GM12878 (cell line): ENCODE measurements around the gene ATXN7L1. TPM values are rescaled to one million over a fixed set of nuclear protein-coding genes. Genes with fewer than 3 reads are reported as not detected.

Experiments used
- ATAC-seq: fragments of 200-7000 bp; cut with Tn5 transposase; 3 replicates; pipeline ENCODE4 v1.9.1; 2020; ENCODE audit warnings: mild to moderate bottlenecking, moderate library complexity
- BruUV-seq: library from RNA; stranded (reverse); fragments of 400-500 nt; replicated peaks from 2 replicates; lab custom pipeline; 2021; lab: Mats Ljungman, UMichigan
- CTCF ChIA-PET: fragments of 300-600 bp; sonication (Branson Sonifier 250); formaldehyde crosslinking; extraction: SDS; loops from one replicate; lab custom pipeline; 2021; ENCODE audit warnings: inconsistent platforms; lab: Yijun Ruan, JAX
- POLR2A ChIA-PET: fragments of 350-600 bp; formaldehyde crosslinking; extraction: SDS; loops from one replicate; lab custom pipeline; 2021; ENCODE audit warnings: inconsistent platforms; lab: Charles Lee
- RAD21 ChIA-PET: fragments of 300-600 bp; sonication (Branson Sonifier 250); formaldehyde crosslinking; loops from one replicate; lab custom pipeline; 2023; ENCODE audit warnings: antibody characterized with exemption; ENCODE audit not compliant: unreplicated experiment; lab: Charles Lee
- SMC1A ChIA-PET: fragments of 300-600 bp; sonication (Branson Sonifier 250); formaldehyde crosslinking; loops from one replicate; lab custom pipeline; 2023; ENCODE audit not compliant: unreplicated experiment, uncharacterized antibody; lab: Charles Lee
- DNase-seq: peaks from one replicate; pipeline ENCODE4 v3.0.0-alpha.2; 2011; ENCODE audit warnings: low read depth, low spot score
- FAIRE-seq: peaks from 3 replicates; lab custom pipeline; 2011; peaks lifted over from hg19 to GRCh38; lab: Jason Lieb, UNC
- H2AFZ ChIP-seq: 2 replicates; pipeline ENCODE4 v1.6.0; 2011; ENCODE audit warnings: low read depth, low read length, control low read depth; ENCODE audit not compliant: control insufficient read depth
- H3K27ac ChIP-seq: 2 replicates; pipeline ENCODE4 v1.5.1; 2011; ENCODE audit warnings: control low read depth; ENCODE audit not compliant: control insufficient read depth, insufficient read depth
- H3K27me3 ChIP-seq, 2 experiments: replicated peaks in 1 of 2; 2 replicates each; pipeline versions ENCODE4 v1.6.0 to v1.6.1; 2011; ENCODE audit warnings: low read length in 1 of 2; ENCODE audit not compliant: control insufficient read depth in 2 of 2, insufficient read depth in 2 of 2
- H3K36me3 ChIP-seq, 2 experiments: 2 replicates each; pipeline ENCODE4 v1.5.1; 2011; ENCODE audit warnings: low read length in 1 of 2; ENCODE audit not compliant: control insufficient read depth in 2 of 2, insufficient read depth in 2 of 2
- H3K4me1 ChIP-seq: 2 replicates; pipeline ENCODE4 v1.6.1; 2011; ENCODE audit warnings: mild to moderate bottlenecking, low read length, moderate library complexity, mixed read lengths; ENCODE audit not compliant: control insufficient read depth, insufficient read depth
- H3K4me2 ChIP-seq: 2 replicates; pipeline ENCODE4 v1.6.0; 2011; ENCODE audit warnings: control low read depth; ENCODE audit not compliant: control insufficient read depth, insufficient read depth
- H3K4me3 ChIP-seq: fragments of 200-600 bp; sonication (generic); 2 replicates; pipeline ENCODE4 v1.5.1; 2016
- H3K79me2 ChIP-seq: 2 replicates; pipeline ENCODE4 v1.6.0; 2011; ENCODE audit warnings: low read length; ENCODE audit not compliant: control insufficient read depth, insufficient read depth
- H3K9ac ChIP-seq: 2 replicates; pipeline ENCODE4 v1.8.0; 2011; ENCODE audit warnings: low read length, control low read depth, mixed read lengths; ENCODE audit not compliant: control insufficient read depth, insufficient read depth
- H3K9me3 ChIP-seq: replicated peaks from 3 replicates; pipeline ENCODE4 v1.5.1; 2011; ENCODE audit warnings: mild to moderate bottlenecking, low read length; ENCODE audit not compliant: control insufficient read depth, insufficient read depth
- H4K20me1 ChIP-seq: 2 replicates; pipeline ENCODE4 v1.6.0; 2011; ENCODE audit not compliant: control insufficient read depth, insufficient read depth
- BRCA1 ChIP-seq: IDR thresholded peaks from 2 replicates; pipeline ENCODE4 v1.6.1; 2011; ENCODE audit warnings: low read depth, low read length, improper control_type of control experiment
- EGR1 ChIP-seq, 2 experiments: IDR thresholded peaks; 1 replicate in 1 of 2; 2 replicates in 1 of 2; pipeline ENCODE4 v1.6.1; 2011 to 2012; ENCODE audit warnings: low read depth in 2 of 2, low read length in 2 of 2, borderline replicate concordance in 1 of 2, mild to moderate bottlenecking in 1 of 2, moderate library complexity in 1 of 2
- EP300 ChIP-seq, 2 experiments: fragments of 150-350 bp in 1 of 2; IDR thresholded peaks; 2 replicates each; pipeline ENCODE4 v1.6.1; 2011 to 2012; ENCODE audit warnings: low read depth in 2 of 2, low read length in 2 of 2, borderline replicate concordance in 1 of 2, improper control_type of control experiment in 1 of 2, inconsistent platforms in 1 of 2; ENCODE audit not compliant: control insufficient read depth in 1 of 2
- FOXK2 ChIP-seq: fragments of 450-650 bp; IDR thresholded peaks from 2 replicates; pipeline ENCODE4 v1.6.1; 2017; ENCODE audit warnings: mild to moderate bottlenecking, moderate library complexity
- HDGF ChIP-seq: fragments of 450-650 bp; IDR thresholded peaks from 2 replicates; pipeline ENCODE4 v1.6.1; 2016; ENCODE audit warnings: antibody characterized with exemption
- KAT2A ChIP-seq: conservative IDR thresholded peaks from 2 replicates; pipeline ENCODE4 v1.6.1; 2011; ENCODE audit warnings: low read depth, low read length; ENCODE audit not compliant: control insufficient read depth
- MTA2 ChIP-seq: fragments of 450-650 bp; IDR thresholded peaks from 2 replicates; pipeline ENCODE4 v1.6.1; 2016; ENCODE audit warnings: low read depth, mild to moderate bottlenecking, moderate library complexity
- NBN ChIP-seq: fragments of 450-650 bp; IDR thresholded peaks from 2 replicates; pipeline ENCODE4 v1.6.1; 2016
- NFYB ChIP-seq: IDR thresholded peaks from 2 replicates; pipeline ENCODE4 v1.6.1; 2011; ENCODE audit warnings: low read depth, mild to moderate bottlenecking, low read length, improper control_type of control experiment, moderate library complexity; ENCODE audit not compliant: insufficient read depth
- PAX5 ChIP-seq: IDR thresholded peaks from 2 replicates; pipeline ENCODE4 v1.6.1; 2011; ENCODE audit warnings: low read depth, low read length, borderline replicate concordance
- RFX5 ChIP-seq: IDR thresholded peaks from 2 replicates; pipeline ENCODE4 v1.6.1; 2011; ENCODE audit warnings: low read depth, low read length, improper control_type of control experiment
- SMC3 ChIP-seq: IDR thresholded peaks from 2 replicates; pipeline ENCODE4 v1.6.1; 2011; ENCODE audit warnings: low read length, improper control_type of control experiment, borderline replicate concordance
- STAT1 ChIP-seq: fragments of 450-650 bp; conservative IDR thresholded peaks from 2 replicates; pipeline ENCODE4 v1.6.1; 2014; ENCODE audit warnings: antibody characterized with exemption, mild to moderate bottlenecking
- TCF3 ChIP-seq: IDR thresholded peaks from 2 replicates; pipeline ENCODE4 v1.6.1; 2012; ENCODE audit warnings: low read depth, mild to moderate bottlenecking, low read length, borderline replicate concordance; ENCODE audit not compliant: insufficient read depth
- ZNF207 ChIP-seq: fragments of 450-650 bp; IDR thresholded peaks from 2 replicates; pipeline ENCODE4 v1.6.1; 2014; ENCODE audit warnings: antibody characterized with exemption, mild to moderate bottlenecking, borderline replicate concordance
- ZNF217 ChIP-seq: fragments of 450-650 bp; IDR thresholded peaks from 2 replicates; pipeline ENCODE4 v1.6.1; 2017; ENCODE audit warnings: antibody characterized with exemption, mild to moderate bottlenecking
- WGBS: methylation state at CpG from one replicate; pipeline ENCODE4 v1.1.6; 2016; ENCODE audit warnings: low lambda C conversion rate; ENCODE audit not compliant: insufficient replicate concordance, insufficient coverage; ENCODE audit errors: missing lambda C conversion rate; 5-methylcytosine and 5-hydroxymethylcytosine counted together
- in situ Hi-C: fragments of 300-500 bp; cut with MboI; formaldehyde crosslinking; loops from 9 replicates; pipeline ENCODE4 v1.14.3; 2018; ENCODE audit warnings: mixed read lengths
- intact Hi-C: fragments of 100-400 bp; cut with micrococcal nuclease; formaldehyde crosslinking; loops from one replicate; pipeline ENCODE4 v1.14.2; 2022; ENCODE audit not compliant: unreplicated experiment
- polyA plus RNA-seq, 11 experiments: library from polyadenylated mRNA; depleted of rRNA in 4 of 11; unstranded in 6 of 11; stranded (reverse) in 5 of 11; fragments of >200 nt; fragmentation: Nextera tagmentation in 4 of 11; fragmentation: Illumina TruSeq in 1 of 11; extraction: Ambion mirVana in 4 of 11; extraction: Trizol in 1 of 11; gene quantifications; 1 replicate in 1 of 11; 2 replicates in 10 of 11; pipeline versions ENCODE4 v1.2.1 to v1.2.3, GENCODE V29; 2011 to 2016; ENCODE audit warnings: inconsistent platforms in 2 of 11, missing spikeins in 2 of 11, low read depth in 1 of 11
- total RNA-seq, 4 experiments: library from RNA; depleted of rRNA in 3 of 4; stranded (reverse); fragments of >200 nt in 3 of 4; fragmentation: Illumina TruSeq in 1 of 4; extraction: Trizol in 1 of 4; gene quantifications; 2 replicates each; pipeline versions ENCODE4 v1.2.1 to v1.2.3, GENCODE V29; 2013 to 2021

The ATXN7L1 gene
- total and polyA plus RNA-seq, 10 of the 15 experiments (the other 5 are each of a cell fraction or from before 2014, with no cell fraction given): 0.40 to 2.9 (median 1.2) TPM

DNA sequence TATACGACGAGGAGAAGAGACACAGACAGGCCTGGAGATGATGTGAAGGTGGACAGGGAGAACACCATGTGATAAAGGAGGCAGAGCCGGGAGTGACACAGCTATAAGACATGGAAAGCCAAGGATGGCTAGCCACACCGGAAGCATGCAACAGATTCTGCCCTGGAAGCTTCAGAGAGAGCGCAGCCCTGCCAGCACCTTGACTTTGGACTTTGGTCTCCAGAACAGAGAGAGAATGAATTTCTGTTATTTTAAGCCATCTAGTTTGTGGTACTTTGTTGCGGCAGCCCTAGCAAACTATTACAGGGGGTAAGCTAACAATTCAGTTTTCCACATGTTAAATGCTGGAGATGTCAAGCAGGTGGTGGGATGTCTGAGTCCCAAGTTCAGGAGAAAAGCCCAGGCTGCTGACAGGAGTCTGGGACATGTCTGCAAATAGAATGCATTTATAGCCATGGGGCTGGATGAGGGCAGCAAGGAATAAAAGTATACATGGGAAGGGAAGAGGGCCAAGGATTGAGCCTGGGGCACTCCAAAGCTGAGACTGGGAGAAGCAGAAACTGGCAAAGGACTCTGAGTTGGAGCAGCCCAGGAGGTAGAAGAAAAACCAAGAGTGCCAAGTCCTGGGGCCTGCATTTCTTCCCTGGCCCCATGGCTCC is 65.1 kb downstream of the ATXN7L1 start:
- H3K4me2 ChIP-seq: no peak overlapping the region
- no peak overlapping the region for H3K27ac ChIP-seq
- H3K79me2 ChIP-seq: no peaks in the 10 kb centered on the region
- no peak overlapping the region for H3K4me3 ChIP-seq
- 87% methylated on average over 6 of the region's 6 CpGs for WGBS
- in situ Hi-C loops (no loop called here), intact Hi-C loops (no loop called here)
- no peaks in the 10 kb centered on the region for H3K27me3 ChIP-seq
- POLR2A ChIA-PET: interaction anchor here (0.6 kb wide), 1 partner anchor 483 kb away, joined by 4 read pairs; no protein-coding TSS in a partner anchor
- H3K9me3 ChIP-seq: peaks cover 3% of the 10 kb centered on the region; the same call in 2 of the 3 replicates
- RAD21 ChIA-PET: interaction anchor here (1.2 kb wide), 1 partner anchor 45 kb away, joined by 7 read pairs; no protein-coding TSS in a partner anchor
- no peak for FAIRE-seq
- no peak overlapping the region for H2AFZ ChIP-seq
- no TSS peak for BruUV-seq
- SMC1A ChIA-PET: interaction anchor here (0.7 to 12.3 kb wide), 4 partner anchors 11 to 199 kb away, joined by 3 to 182 read pairs (median 4); no protein-coding TSS in a partner anchor
- no peak for DNase-seq
- no peak overlapping the region for H3K9ac ChIP-seq
- no peaks in the 10 kb centered on the region for H4K20me1 ChIP-seq
- no peaks in the 10 kb centered on the region for H3K36me3 ChIP-seq
- CTCF ChIA-PET: interaction anchor here (0.8 to 2.3 kb wide), 4 partner anchors 9 to 344 kb away, joined by 3 to 5 read pairs (median 4); no protein-coding TSS in a partner anchor
- H3K4me1 ChIP-seq: peaks cover 39% of the 10 kb centered on the region
- no peak for ATAC-seq
- TF ChIP-seq NBN (no peak), HDGF (no peak), NFYB (no peak), KAT2A (no peak), PAX5 (no peak), STAT1 (no peak)

DNA sequence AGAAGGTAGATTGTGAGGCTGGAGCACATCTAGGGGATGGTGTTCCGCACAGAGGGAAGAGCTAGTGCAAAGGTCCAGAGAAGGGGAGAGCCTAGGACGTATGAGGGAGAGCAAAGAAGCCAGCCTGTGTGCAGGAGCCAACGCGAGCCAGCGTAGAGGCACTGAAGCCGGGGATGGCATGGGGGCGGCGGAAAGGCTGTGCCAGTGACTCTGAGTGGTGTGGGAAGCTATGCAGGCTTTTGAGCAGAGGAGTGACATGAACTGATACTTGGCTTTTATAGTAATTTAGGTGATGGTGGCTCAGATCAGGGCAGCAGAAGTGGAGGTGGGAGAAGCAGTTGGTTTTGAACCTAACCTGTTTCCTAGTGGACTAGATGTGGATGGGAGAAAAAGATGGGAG is 65.8 kb downstream of the ATXN7L1 start:
- ChIA-PET CTCF (no interaction called here), POLR2A (no interaction called here), RAD21 (interaction anchor here (1.2 to 1.3 kb wide), 2 partner anchors 44 to 226 kb away, joined by 3 to 7 read pairs; no protein-coding TSS in a partner anchor), SMC1A (interaction anchor here (0.7 to 12.3 kb wide), 3 partner anchors 12 to 68 kb away, joined by 3 to 182 read pairs (median 4); no protein-coding TSS in a partner anchor)
- no peak for ATAC-seq
- intact Hi-C loops: no loop called here
- DNase-seq: no peak
- no peaks in the 10 kb centered on the region for H3K36me3 ChIP-seq
- H3K9ac ChIP-seq: no peak overlapping the region
- H3K4me1 ChIP-seq: peaks cover 39% of the 10 kb centered on the region
- peaks cover 3% of the 10 kb centered on the region; the same call in 2 of the 3 replicates for H3K9me3 ChIP-seq
- no peaks in the 10 kb centered on the region for H4K20me1 ChIP-seq
- no peak overlapping the region for H3K4me2 ChIP-seq
- H3K79me2 ChIP-seq: no peaks in the 10 kb centered on the region
- in situ Hi-C loops: no loop called here
- no peak for FAIRE-seq
- BruUV-seq: no TSS peak
- WGBS: 92% methylated on average over 8 of the region's 8 CpGs
- no peaks in the 10 kb centered on the region for H3K27me3 ChIP-seq
- H3K27ac ChIP-seq: no peak overlapping the region
- no peak overlapping the region for H3K4me3 ChIP-seq
- H2AFZ ChIP-seq: no peak overlapping the region
- TF ChIP-seq ZNF217 (no peak), ZNF207 (no peak), TCF3 (no peak), MTA2 (no peak), BRCA1 (no peak), FOXK2 (no peak), EP300 (IDR thresholded peaks at IDR 0.05; ENCODE audit: borderline replicate concordance in 1 of 2, control insufficient read depth in 1 of 2, low read depth in 2 of 2, low read length in 2 of 2) (no peak), SMC3 (no peak), EGR1 (IDR thresholded peaks at IDR 0.05; ENCODE audit: borderline replicate concordance in 1 of 2, low read depth in 2 of 2, low read length in 2 of 2) (no peak), RFX5 (no peak)
